ENCODE measurements around the gene PROCR. TPM values are rescaled to one million over a fixed set of nuclear protein-coding genes. Genes with fewer than 3 reads are reported as not detected.
"Not testable (repeated sequence)": the region's sequence is repeated elsewhere in the genome, so short reads cannot be mapped to it uniquely, and the experiment has no call there.

The PROCR gene
- total RNA-seq, 1 donor from 2014 or later = 17.6 TPM

GRCh38 chr20:35165221-35166185 is 6.4 kb upstream of the PROCR start:
- no peak for DNase-seq (ENCODE audit: low spot score)

- no peak for DNase-seq (ENCODE audit: low spot score)
Measured at GRCh38 chr20:35166242-35166830, 5.5 kb upstream of the PROCR start.

- DNase-seq (ENCODE audit: low spot score) = no peak
Measured at GRCh38 chr20:35167787-35168186, 4.1 kb upstream of the PROCR start.

GRCh38 chr20:35168701-35169409 is 3.0 kb upstream of the PROCR start:
- not testable (repeated sequence) for DNase-seq (ENCODE audit: low spot score)

- DNase-seq (ENCODE audit: low spot score) = no peak
Measured at GRCh38 chr20:35171438-35171752, 477 bp upstream of the PROCR start.

GRCh38 chr20:35172434-35172806 is 548 bp downstream of the PROCR start:
- no peak for DNase-seq (ENCODE audit: low spot score)

GRCh38 chr20:35173576-35174192 is 1.8 kb downstream of the PROCR start:
- DNase-seq (ENCODE audit: low spot score) = no peak

GRCh38 chr20:35174458-35175216 is 2.8 kb downstream of the PROCR start:
- DNase-seq (ENCODE audit: low spot score) = no peak

- no peak for DNase-seq (ENCODE audit: low spot score)
Measured at GRCh38 chr20:35176132-35176531, 4.3 kb downstream of the PROCR start.

- DNase-seq (ENCODE audit: low spot score) = no peak
Measured at GRCh38 chr20:35179292-35180212, 7.7 kb downstream of the PROCR start.

GRCh38 chr20:35180266-35180665 is 8.4 kb downstream of the PROCR start:
- DNase-seq (ENCODE audit: low spot score) = no peak

GRCh38 chr20:35181731-35182130 is 9.9 kb downstream of the PROCR start:
- no peak for DNase-seq (ENCODE audit: low spot score)

GRCh38 chr20:35186691-35187289 is 14.9 kb downstream of the PROCR start:
- not testable (repeated sequence) for DNase-seq (ENCODE audit: low spot score)

- no peak for DNase-seq (ENCODE audit: low spot score)
Measured at GRCh38 chr20:35187584-35188190, 15.8 kb downstream of the PROCR start.

- DNase-seq (ENCODE audit: low spot score) = not testable (repeated sequence)
Measured at GRCh38 chr20:35189223-35189622, 17.4 kb downstream of the PROCR start.

GRCh38 chr20:35190556-35190955 is 18.7 kb downstream of the PROCR start:
- no peak for DNase-seq (ENCODE audit: low spot score)

- DNase-seq (ENCODE audit: low spot score) = no peak
Measured at GRCh38 chr20:35191419-35192117, 19.7 kb downstream of the PROCR start.

GRCh38 chr20:35192118-35192872 is 20.4 kb downstream of the PROCR start:
- no peak for DNase-seq (ENCODE audit: low spot score)

Measured in ureter (tissue), 1 donor.